HCT116 (cell line): Measurements from ENCODE around the gene PTPRJ. TPM values are rescaled to one million over a fixed set of nuclear protein-coding genes. Genes with fewer than 3 reads are reported as not detected.

Experiments
- ATAC-seq: fragments of 200-7000 bp; cut with Tn5 transposase; 2 replicates; pipeline ENCODE4 v1.9.1; 2020; ENCODE audit warnings: mild to moderate bottlenecking, moderate library complexity
- BruUV-seq: library from RNA; stranded (reverse); fragments of 400-500 nt; replicated peaks from 2 replicates; lab custom pipeline; 2021; lab: Mats Ljungman, UMichigan
- CTCF ChIA-PET: fragments of 300-600 bp; sonication (Branson Sonifier 250); formaldehyde crosslinking; loops from one replicate; lab custom pipeline; 2021; ENCODE audit warnings: antibody characterized with exemption; lab: Charles Lee
- POLR2A ChIA-PET: fragments of 300-600, 350-600 bp; sonication (Branson Sonifier 250); formaldehyde crosslinking; loops from one replicate; lab custom pipeline; 2021; ENCODE audit warnings: antibody characterized with exemption; lab: Charles Lee
- RAD21 ChIA-PET, 2 experiments: fragments of 300-600 bp; sonication (Branson Sonifier 250); formaldehyde crosslinking; loops; one replicate each; lab custom pipeline; 2023; ENCODE audit warnings: low total read pairs in 2 of 2; ENCODE audit not compliant: uncharacterized antibody in 2 of 2, unreplicated experiment in 2 of 2, low non-redundant PET in 1 of 2; lab: Charles Lee
- DNase-seq: peaks from one replicate; pipeline ENCODE4 v3.0.0-alpha.2; 2010; ENCODE audit warnings: low read depth, low spot score
- H2AFZ ChIP-seq: fragments of 200-600 bp; shearing (Covaris generic), sonication (generic); 2 replicates; pipeline ENCODE4 v1.6.1; 2017; ENCODE audit warnings: low read depth, mixed run types, mixed read lengths, antibody characterized with exemption, low read length; ENCODE audit not compliant: poor library complexity, severe bottlenecking
- H3K27ac ChIP-seq: 2 replicates; pipeline ENCODE4 v1.5.1; 2012; ENCODE audit warnings: low read depth, low read length
- H3K27me3 ChIP-seq: fragments of 200-600 bp; sonication (generic); 2 replicates; pipeline ENCODE4 v1.6.1; 2016; ENCODE audit warnings: mixed run types, low read length, mixed read lengths; ENCODE audit not compliant: insufficient read depth
- H3K36me3 ChIP-seq, 2 experiments: fragments of 200-500 bp in 1 of 2; fragments of 200-600 bp in 1 of 2; sonication (Bioruptor generic) in 1 of 2; sonication (generic) in 1 of 2; 2 replicates each; pipeline versions ENCODE4 v1.5.1 to v1.6.1; 2014 to 2016; ENCODE audit warnings: low read length in 2 of 2, inconsistent platforms in 1 of 2, mixed read lengths in 1 of 2, mixed run types in 1 of 2; ENCODE audit not compliant: insufficient read depth in 2 of 2, control insufficient read depth in 1 of 2
- H3K4me1 ChIP-seq, 2 experiments: fragments of 200-600 bp in 1 of 2; sonication (generic) in 1 of 2; 2 replicates each; pipeline versions ENCODE4 v1.5.1 to v1.6.1; 2012 to 2017; ENCODE audit warnings: low read length in 2 of 2, inconsistent platforms in 1 of 2, mild to moderate bottlenecking in 1 of 2, mixed read lengths in 1 of 2, mixed run types in 1 of 2, moderate library complexity in 1 of 2; ENCODE audit not compliant: insufficient read depth in 2 of 2, control insufficient read depth in 1 of 2
- H3K4me2 ChIP-seq: fragments of 200-600 bp; sonication (generic); 2 replicates; pipeline ENCODE4 v1.6.1; 2017; ENCODE audit warnings: mixed run types, low read length, mixed read lengths
- H3K4me3 ChIP-seq, 2 experiments: fragments of 200-600 bp in 1 of 2; sonication (generic) in 1 of 2; replicated peaks in 1 of 2; 2 replicates each; pipeline ENCODE4 v1.5.1; 2011 to 2016; ENCODE audit warnings: low read length in 2 of 2, control low read depth in 1 of 2, low read depth in 1 of 2, mild to moderate bottlenecking in 1 of 2, mixed read lengths in 1 of 2, mixed run types in 1 of 2
- H3K79me2 ChIP-seq: fragments of 200-600 bp; sonication (generic); 2 replicates; pipeline ENCODE4 v1.6.1; 2017; ENCODE audit warnings: mild to moderate bottlenecking, mixed run types, low read length, moderate library complexity, mixed read lengths; ENCODE audit not compliant: insufficient read depth
- H3K9ac ChIP-seq: fragments of 200-600 bp; sonication (generic); 2 replicates; pipeline ENCODE4 v1.6.1; 2016; ENCODE audit warnings: low read length, mixed read lengths
- H3K9me2 ChIP-seq: fragments of 200-600 bp; sonication (generic), shearing (Covaris generic); 2 replicates; pipeline ENCODE4 v1.6.1; 2017; ENCODE audit warnings: mixed run types, mild to moderate bottlenecking, moderate library complexity; ENCODE audit not compliant: insufficient read depth
- H3K9me3 ChIP-seq, 2 experiments: fragments of 200-500 bp in 1 of 2; fragments of 200-600 bp in 1 of 2; sonication (Bioruptor generic) in 1 of 2; sonication (generic) in 1 of 2; 2 replicates each; pipeline ENCODE4 v1.6.1; 2014 to 2017; ENCODE audit warnings: low read length in 2 of 2, mixed read lengths in 2 of 2, inconsistent platforms in 1 of 2, low read depth in 1 of 2, mild to moderate bottlenecking in 1 of 2, mixed run types in 1 of 2, moderate library complexity in 1 of 2; ENCODE audit not compliant: control insufficient read depth in 1 of 2, insufficient read depth in 1 of 2
- H4K20me1 ChIP-seq: fragments of 200-600 bp; sonication (generic), shearing (Covaris generic); 2 replicates; pipeline ENCODE4 v1.6.1; 2017; ENCODE audit warnings: mixed run types, mild to moderate bottlenecking, moderate library complexity; ENCODE audit not compliant: insufficient read depth
- CBX3 ChIP-seq: IDR thresholded peaks from 2 replicates; pipeline ENCODE4 v1.6.1; 2012; ENCODE audit warnings: low read depth
- ELF1 ChIP-seq: IDR thresholded peaks from 2 replicates; pipeline ENCODE4 v1.6.1; 2012; ENCODE audit warnings: low read depth, borderline replicate concordance
- EZH2 ChIP-seq: fragments of 200-600 bp; sonication (generic); IDR thresholded peaks from 2 replicates; pipeline ENCODE4 v1.6.1; 2017; ENCODE audit warnings: antibody characterized with exemption, mixed run types
- EZH2phosphoT487 ChIP-seq: fragments of 200-600 bp; IDR thresholded peaks from 2 replicates; pipeline ENCODE4 v1.6.1; 2018; ENCODE audit warnings: antibody characterized with exemption, borderline replicate concordance
- FOSL1 ChIP-seq: IDR thresholded peaks from 2 replicates; pipeline ENCODE4 v1.6.1; 2012; ENCODE audit warnings: low read depth
- JUND ChIP-seq: IDR thresholded peaks from 2 replicates; pipeline ENCODE4 v1.6.1; 2012
- POLR2AphosphoS5 ChIP-seq: IDR thresholded peaks from 2 replicates; pipeline ENCODE4 v1.6.1; 2011; ENCODE audit warnings: mild to moderate bottlenecking, low read depth, low read length, moderate library complexity
- RAD21 ChIP-seq: IDR thresholded peaks from 2 replicates; pipeline ENCODE4 v1.6.1; 2012; ENCODE audit warnings: low read depth, mild to moderate bottlenecking
- SP1 ChIP-seq: IDR thresholded peaks from 2 replicates; pipeline ENCODE4 v1.6.1; 2012; ENCODE audit warnings: low read depth
- SRF ChIP-seq: IDR thresholded peaks from 2 replicates; pipeline ENCODE4 v1.6.1; 2012; ENCODE audit warnings: low read depth
- TCF7L2 ChIP-seq: IDR thresholded peaks from 2 replicates; pipeline ENCODE4 v1.7.0; 2011; ENCODE audit warnings: borderline replicate concordance, inconsistent platforms; ENCODE audit not compliant: insufficient read depth, insufficient read length; ENCODE audit errors: extremely low read depth
- intact Hi-C: fragments of 100-400 bp; cut with micrococcal nuclease; formaldehyde crosslinking; loops from 2 replicates; pipeline ENCODE4 v1.10.0; 2022
- total RNA-seq: library from RNA; stranded (reverse); gene quantifications from one replicate; pipeline ENCODE4 v1.2.1, GENCODE V29; 2021; ENCODE audit not compliant: unreplicated experiment
- TF ChIP-seq, protein P1 (sequence below): IDR thresholded peaks from 2 replicates; pipeline ENCODE4 v1.6.1; 2012
- TF ChIP-seq, protein P2 (sequence below): IDR thresholded peaks from 2 replicates; pipeline ENCODE4 v1.6.1; 2012; ENCODE audit warnings: low read depth
- TF ChIP-seq, protein P3 (sequence below): IDR thresholded peaks from 2 replicates; pipeline ENCODE4 v1.6.1; 2012
- TF ChIP-seq, protein P4 (sequence below), 3 experiments: fragments of 200-600 bp in 1 of 3; sonication (generic) in 1 of 3; IDR thresholded peaks in 2 of 3; conservative IDR thresholded peaks in 1 of 3; 2 replicates each; pipeline ENCODE4 v1.5.1; 2012 to 2017; ENCODE audit warnings: low read depth in 2 of 3, low read length in 2 of 3, antibody characterized with exemption in 1 of 3, borderline replicate concordance in 1 of 3, control low read depth in 1 of 3, mild to moderate bottlenecking in 1 of 3, mixed read lengths in 1 of 3, mixed run types in 1 of 3, moderate library complexity in 1 of 3; ENCODE audit not compliant: insufficient read depth in 1 of 3
- TF ChIP-seq, protein P5 (sequence below): IDR thresholded peaks from 2 replicates; pipeline ENCODE4 v1.6.1; 2011; ENCODE audit warnings: mild to moderate bottlenecking, low read length, moderate library complexity; ENCODE audit not compliant: insufficient replicate concordance; ENCODE audit errors: extremely low read depth

The PTPRJ gene
- total RNA-seq, 1 experiment from 2014 or later, result 19.1 TPM

DNA sequence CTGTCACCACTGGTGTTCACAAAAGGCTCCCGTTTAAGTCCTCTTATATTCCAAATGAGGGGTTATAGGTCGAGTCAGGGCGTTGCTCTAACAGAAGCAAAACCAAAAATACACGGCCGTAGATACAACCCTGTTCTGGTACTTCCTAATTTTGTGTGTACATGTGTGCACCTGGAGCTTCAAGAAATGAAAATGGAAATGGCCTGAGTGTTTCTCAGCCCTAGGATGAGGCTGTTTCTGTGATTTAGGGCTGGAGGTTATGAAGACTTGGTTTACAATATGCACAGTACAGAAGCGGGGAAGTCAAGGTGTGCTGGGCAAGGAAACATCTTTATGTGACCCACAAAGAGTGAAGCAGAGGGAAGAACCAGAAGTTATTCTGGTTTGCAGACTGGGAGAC lies 125.8 kb downstream of the PTPRJ start:
- peaks cover 20 to 34% of the 10 kb centered on the region in 2 experiments; a peak in 3 of 4 replicates for H3K4me1 ChIP-seq
- ATAC-seq (no peak), DNase-seq (no peak)
- ChIA-PET RAD21 (no interaction called here), POLR2A (no interaction called here), CTCF (interaction anchor here (1.2 kb wide), 1 partner anchor 173 kb away, joined by 3 read pairs; no protein-coding TSS in a partner anchor)
- H3K4me3 ChIP-seq, result no peak overlapping the region
- no peaks in the 10 kb centered on the region for H3K36me3 ChIP-seq
- TF ChIP-seq TCF7L2, result no peak
- no peak for TF ChIP-seq JUND
- TF ChIP-seq, protein P1, sequence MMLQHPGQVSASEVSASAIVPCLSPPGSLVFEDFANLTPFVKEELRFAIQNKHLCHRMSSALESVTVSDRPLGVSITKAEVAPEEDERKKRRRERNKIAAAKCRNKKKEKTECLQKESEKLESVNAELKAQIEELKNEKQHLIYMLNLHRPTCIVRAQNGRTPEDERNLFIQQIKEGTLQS, result no peak
- no peak for TF ChIP-seq EZH2
- TF ChIP-seq FOSL1, result no peak
- no peak for TF ChIP-seq POLR2AphosphoS5
- TF ChIP-seq, protein P2, sequence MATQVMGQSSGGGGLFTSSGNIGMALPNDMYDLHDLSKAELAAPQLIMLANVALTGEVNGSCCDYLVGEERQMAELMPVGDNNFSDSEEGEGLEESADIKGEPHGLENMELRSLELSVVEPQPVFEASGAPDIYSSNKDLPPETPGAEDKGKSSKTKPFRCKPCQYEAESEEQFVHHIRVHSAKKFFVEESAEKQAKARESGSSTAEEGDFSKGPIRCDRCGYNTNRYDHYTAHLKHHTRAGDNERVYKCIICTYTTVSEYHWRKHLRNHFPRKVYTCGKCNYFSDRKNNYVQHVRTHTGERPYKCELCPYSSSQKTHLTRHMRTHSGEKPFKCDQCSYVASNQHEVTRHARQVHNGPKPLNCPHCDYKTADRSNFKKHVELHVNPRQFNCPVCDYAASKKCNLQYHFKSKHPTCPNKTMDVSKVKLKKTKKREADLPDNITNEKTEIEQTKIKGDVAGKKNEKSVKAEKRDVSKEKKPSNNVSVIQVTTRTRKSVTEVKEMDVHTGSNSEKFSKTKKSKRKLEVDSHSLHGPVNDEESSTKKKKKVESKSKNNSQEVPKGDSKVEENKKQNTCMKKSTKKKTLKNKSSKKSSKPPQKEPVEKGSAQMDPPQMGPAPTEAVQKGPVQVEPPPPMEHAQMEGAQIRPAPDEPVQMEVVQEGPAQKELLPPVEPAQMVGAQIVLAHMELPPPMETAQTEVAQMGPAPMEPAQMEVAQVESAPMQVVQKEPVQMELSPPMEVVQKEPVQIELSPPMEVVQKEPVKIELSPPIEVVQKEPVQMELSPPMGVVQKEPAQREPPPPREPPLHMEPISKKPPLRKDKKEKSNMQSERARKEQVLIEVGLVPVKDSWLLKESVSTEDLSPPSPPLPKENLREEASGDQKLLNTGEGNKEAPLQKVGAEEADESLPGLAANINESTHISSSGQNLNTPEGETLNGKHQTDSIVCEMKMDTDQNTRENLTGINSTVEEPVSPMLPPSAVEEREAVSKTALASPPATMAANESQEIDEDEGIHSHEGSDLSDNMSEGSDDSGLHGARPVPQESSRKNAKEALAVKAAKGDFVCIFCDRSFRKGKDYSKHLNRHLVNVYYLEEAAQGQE, result no peak
- no peak for TF ChIP-seq RAD21
- TF ChIP-seq, protein P3, sequence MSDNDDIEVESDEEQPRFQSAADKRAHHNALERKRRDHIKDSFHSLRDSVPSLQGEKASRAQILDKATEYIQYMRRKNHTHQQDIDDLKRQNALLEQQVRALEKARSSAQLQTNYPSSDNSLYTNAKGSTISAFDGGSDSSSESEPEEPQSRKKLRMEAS, result no peak
- TF ChIP-seq, protein P4, sequence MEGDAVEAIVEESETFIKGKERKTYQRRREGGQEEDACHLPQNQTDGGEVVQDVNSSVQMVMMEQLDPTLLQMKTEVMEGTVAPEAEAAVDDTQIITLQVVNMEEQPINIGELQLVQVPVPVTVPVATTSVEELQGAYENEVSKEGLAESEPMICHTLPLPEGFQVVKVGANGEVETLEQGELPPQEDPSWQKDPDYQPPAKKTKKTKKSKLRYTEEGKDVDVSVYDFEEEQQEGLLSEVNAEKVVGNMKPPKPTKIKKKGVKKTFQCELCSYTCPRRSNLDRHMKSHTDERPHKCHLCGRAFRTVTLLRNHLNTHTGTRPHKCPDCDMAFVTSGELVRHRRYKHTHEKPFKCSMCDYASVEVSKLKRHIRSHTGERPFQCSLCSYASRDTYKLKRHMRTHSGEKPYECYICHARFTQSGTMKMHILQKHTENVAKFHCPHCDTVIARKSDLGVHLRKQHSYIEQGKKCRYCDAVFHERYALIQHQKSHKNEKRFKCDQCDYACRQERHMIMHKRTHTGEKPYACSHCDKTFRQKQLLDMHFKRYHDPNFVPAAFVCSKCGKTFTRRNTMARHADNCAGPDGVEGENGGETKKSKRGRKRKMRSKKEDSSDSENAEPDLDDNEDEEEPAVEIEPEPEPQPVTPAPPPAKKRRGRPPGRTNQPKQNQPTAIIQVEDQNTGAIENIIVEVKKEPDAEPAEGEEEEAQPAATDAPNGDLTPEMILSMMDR (IDR thresholded peaks at IDR 0.05 in 2 of 3, conservative IDR thresholded peaks at IDR 0.05 in 1 of 3; ENCODE audit: borderline replicate concordance in 1 of 3, insufficient read depth in 1 of 3, low read depth in 2 of 3, low read length in 2 of 3), result no peak
- no peak for TF ChIP-seq ELF1
- no peak for TF ChIP-seq SRF
- TF ChIP-seq EZH2phosphoT487, result no peak
- no peak for TF ChIP-seq SP1
- TF ChIP-seq, protein P5, sequence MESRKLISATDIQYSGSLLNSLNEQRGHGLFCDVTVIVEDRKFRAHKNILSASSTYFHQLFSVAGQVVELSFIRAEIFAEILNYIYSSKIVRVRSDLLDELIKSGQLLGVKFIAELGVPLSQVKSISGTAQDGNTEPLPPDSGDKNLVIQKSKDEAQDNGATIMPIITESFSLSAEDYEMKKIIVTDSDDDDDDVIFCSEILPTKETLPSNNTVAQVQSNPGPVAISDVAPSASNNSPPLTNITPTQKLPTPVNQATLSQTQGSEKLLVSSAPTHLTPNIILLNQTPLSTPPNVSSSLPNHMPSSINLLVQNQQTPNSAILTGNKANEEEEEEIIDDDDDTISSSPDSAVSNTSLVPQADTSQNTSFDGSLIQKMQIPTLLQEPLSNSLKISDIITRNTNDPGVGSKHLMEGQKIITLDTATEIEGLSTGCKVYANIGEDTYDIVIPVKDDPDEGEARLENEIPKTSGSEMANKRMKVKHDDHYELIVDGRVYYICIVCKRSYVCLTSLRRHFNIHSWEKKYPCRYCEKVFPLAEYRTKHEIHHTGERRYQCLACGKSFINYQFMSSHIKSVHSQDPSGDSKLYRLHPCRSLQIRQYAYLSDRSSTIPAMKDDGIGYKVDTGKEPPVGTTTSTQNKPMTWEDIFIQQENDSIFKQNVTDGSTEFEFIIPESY, result no peak
- TF ChIP-seq CBX3, result no peak
- no peak overlapping the region for H3K4me2 ChIP-seq
- intact Hi-C loops, result no loop called here
- H3K9ac ChIP-seq, result no peak overlapping the region
- no TSS peak for BruUV-seq
- H2AFZ ChIP-seq, result no peak overlapping the region
- no peaks in the 10 kb centered on the region for H3K27me3 ChIP-seq
- no peak overlapping the region for H3K27ac ChIP-seq
- no peaks in the 10 kb centered on the region for H3K9me2 ChIP-seq
- no peaks in the 10 kb centered on the region for H3K79me2 ChIP-seq
- H4K20me1 ChIP-seq, result no peaks in the 10 kb centered on the region
- H3K9me3 ChIP-seq, result no peaks in the 10 kb centered on the region
